IMR-90 (cell line): ENCODE measurements around the gene C8A. TPM values are rescaled to one million over a fixed set of nuclear protein-coding genes. Genes with fewer than 3 reads are reported as not detected.

Source experiments
- ATAC-seq: fragments of 200-7000 bp; cut with Tn5 transposase; 2 replicates; pipeline ENCODE4 v1.9.1; 2020; ENCODE audit warnings: low read depth, mild to moderate bottlenecking, moderate library complexity
- BruUV-seq: library from RNA; stranded (reverse); fragments of 400-500 nt; replicated peaks from 2 replicates; lab custom pipeline; 2021; lab: Mats Ljungman, UMichigan
- CTCF ChIA-PET: fragments of 300-600 bp; formaldehyde crosslinking; extraction: SDS; loops from one replicate; lab custom pipeline; 2021; ENCODE audit warnings: antibody characterized with exemption; lab: Yijun Ruan, JAX
- POLR2A ChIA-PET: fragments of 300-600 bp; sonication (Branson Sonifier 250); formaldehyde crosslinking; loops from one replicate; lab custom pipeline; 2022; ENCODE audit warnings: antibody characterized with exemption; ENCODE audit not compliant: unreplicated experiment; lab: Charles Lee
- DNase-seq: peaks from one replicate; pipeline ENCODE4 v3.0.0; 2013
- H2AFZ ChIP-seq: replicated peaks from 2 replicates; pipeline ENCODE3; 2013; ENCODE audit warnings: low read length, mild to moderate bottlenecking; ENCODE audit not compliant: poor library complexity
- H2AK5ac ChIP-seq: 2 replicates; pipeline ENCODE4 v1.6.1; 2013; ENCODE audit warnings: low read depth, low read length, inconsistent platforms
- H2AK9ac ChIP-seq: replicated peaks from 2 replicates; pipeline ENCODE3; 2013; ENCODE audit warnings: mild to moderate bottlenecking, low read depth, low read length, moderate library complexity; ENCODE audit not compliant: poor library complexity
- H2BK120ac ChIP-seq: 2 replicates; pipeline ENCODE4 v1.6.1; 2013; ENCODE audit warnings: low read depth, low read length, inconsistent platforms
- H2BK15ac ChIP-seq: 3 replicates; pipeline ENCODE4 v1.6.1; 2013; ENCODE audit warnings: low read depth, low read length, inconsistent platforms
- H2BK20ac ChIP-seq: 2 replicates; pipeline ENCODE4 v1.6.1; 2013; ENCODE audit warnings: low read depth, mild to moderate bottlenecking, inconsistent platforms, low read length, moderate library complexity
- H2BK5ac ChIP-seq: 2 replicates; pipeline ENCODE4 v1.6.1; 2013; ENCODE audit warnings: mild to moderate bottlenecking, low read depth, low read length, inconsistent platforms; ENCODE audit not compliant: poor library complexity, severe bottlenecking
- H3K14ac ChIP-seq: replicated peaks from 2 replicates; pipeline ENCODE4 v1.6.1; 2013; ENCODE audit warnings: low read depth, low read length, inconsistent platforms
- H3K18ac ChIP-seq: 2 replicates; pipeline ENCODE4 v1.6.1; 2013; ENCODE audit warnings: low read depth, low read length, control low read depth
- H3K23ac ChIP-seq: 2 replicates; pipeline ENCODE4 v1.6.1; 2013; ENCODE audit warnings: low read depth, low read length, inconsistent platforms
- H3K27ac ChIP-seq: 2 replicates; pipeline ENCODE4 v1.5.1; 2013; ENCODE audit warnings: mild to moderate bottlenecking, control low read depth, low read length; ENCODE audit not compliant: insufficient read depth
- H3K27me3 ChIP-seq: 2 replicates; pipeline ENCODE4 v1.6.1; 2013; ENCODE audit warnings: low read length; ENCODE audit not compliant: control insufficient read depth, insufficient read depth
- H3K36me3 ChIP-seq: 2 replicates; pipeline ENCODE4 v1.6.1; 2013; ENCODE audit warnings: low read length, mixed read lengths; ENCODE audit not compliant: control insufficient read depth, insufficient read depth
- H3K4ac ChIP-seq: 2 replicates; pipeline ENCODE4 v1.6.1; 2013; ENCODE audit warnings: low read depth, low read length, inconsistent platforms
- H3K4me1 ChIP-seq: 2 replicates; pipeline ENCODE4 v1.6.1; 2013; ENCODE audit warnings: low read length, mixed read lengths; ENCODE audit not compliant: control insufficient read depth, insufficient read depth
- H3K4me2 ChIP-seq: 2 replicates; pipeline ENCODE4 v1.6.1; 2013; ENCODE audit warnings: low read depth, mild to moderate bottlenecking, control low read depth, low read length, moderate library complexity
- H3K4me3 ChIP-seq: 2 replicates; pipeline ENCODE4 v1.5.1; 2013; ENCODE audit warnings: low read depth, mild to moderate bottlenecking, control low read depth, low read length, moderate library complexity; ENCODE audit not compliant: insufficient read depth
- H3K56ac ChIP-seq: 2 replicates; pipeline ENCODE4 v1.6.1; 2013; ENCODE audit warnings: low read length, inconsistent platforms; ENCODE audit not compliant: insufficient read depth; ENCODE audit errors: extremely low read depth
- H3K79me1 ChIP-seq, 2 experiments: 2 replicates each; pipeline ENCODE4 v1.6.1; 2013; ENCODE audit warnings: low read length in 2 of 2, inconsistent platforms in 1 of 2, low read depth in 1 of 2
- H3K9ac ChIP-seq: 2 replicates; pipeline ENCODE4 v1.6.1; 2013; ENCODE audit warnings: low read depth, low read length, control low read depth
- H3K9me1 ChIP-seq: 2 replicates; pipeline ENCODE4 v1.6.1; 2013; ENCODE audit warnings: low read length, inconsistent platforms; ENCODE audit not compliant: insufficient read depth
- H3K9me3 ChIP-seq: 2 replicates; pipeline ENCODE4 v1.6.1; 2013; ENCODE audit warnings: low read length; ENCODE audit not compliant: control insufficient read depth, insufficient read depth
- H4K20me1 ChIP-seq: 2 replicates; pipeline ENCODE4 v1.6.1; 2013; ENCODE audit warnings: low read length, inconsistent platforms; ENCODE audit not compliant: insufficient read depth
- H4K5ac ChIP-seq: 2 replicates; pipeline ENCODE4 v1.6.1; 2013; ENCODE audit warnings: mild to moderate bottlenecking, low read depth, low read length, control low read depth
- H4K8ac ChIP-seq, 2 experiments: 2 replicates each; pipeline ENCODE4 v1.6.1; 2013; ENCODE audit warnings: low read depth in 2 of 2, low read length in 2 of 2, control low read depth in 1 of 2, inconsistent platforms in 1 of 2
- H4K91ac ChIP-seq: 2 replicates; pipeline ENCODE4 v1.6.1; 2013; ENCODE audit warnings: low read depth, low read length, inconsistent platforms; ENCODE audit not compliant: insufficient read depth
- BHLHE40 ChIP-seq: fragments of 150-350 bp; IDR thresholded peaks from 2 replicates; pipeline ENCODE4 v1.6.1; 2016; ENCODE audit warnings: mild to moderate bottlenecking, low read depth, low read length
- CEBPB ChIP-seq: IDR thresholded peaks from 2 replicates; pipeline ENCODE4 v1.6.1; 2012; ENCODE audit warnings: low read depth, low read length, improper control_type of control experiment
- CHD1 ChIP-seq: IDR thresholded peaks from 2 replicates; pipeline ENCODE4 v1.6.1; 2012; ENCODE audit warnings: low read depth, low read length, improper control_type of control experiment
- ELK1 ChIP-seq: fragments of 150-350 bp; IDR thresholded peaks from 2 replicates; pipeline ENCODE4 v1.6.1; 2016; ENCODE audit warnings: low read depth, mild to moderate bottlenecking, low read length, moderate library complexity, borderline replicate concordance
- FOS ChIP-seq: fragments of 150-350 bp; IDR thresholded peaks from 2 replicates; pipeline ENCODE4 v1.6.1; 2016; ENCODE audit warnings: low read depth, low read length
- MAZ ChIP-seq: IDR thresholded peaks from 2 replicates; pipeline ENCODE4 v1.6.1; 2012; ENCODE audit warnings: low read depth, mild to moderate bottlenecking, low read length, improper control_type of control experiment, moderate library complexity, borderline replicate concordance
- MXI1 ChIP-seq: IDR thresholded peaks from 2 replicates; pipeline ENCODE4 v1.6.1; 2012; ENCODE audit warnings: low read depth, mild to moderate bottlenecking, low read length, moderate library complexity, borderline replicate concordance
- NFE2L2 ChIP-seq: fragments of 150-350 bp; IDR thresholded peaks from 2 replicates; pipeline ENCODE4 v1.6.1; 2016; ENCODE audit warnings: low read depth, mild to moderate bottlenecking, low read length
- POLR2A ChIP-seq: IDR thresholded peaks from 2 replicates; pipeline ENCODE4 v1.6.1; 2012; ENCODE audit warnings: mild to moderate bottlenecking, low read depth, low read length
- SMC3 ChIP-seq: fragments of 150-350 bp; IDR thresholded peaks from 2 replicates; pipeline ENCODE4 v1.6.1; 2016; ENCODE audit warnings: low read depth, mild to moderate bottlenecking, antibody characterized with exemption, low read length, moderate library complexity
- dilution Hi-C: fragments of 300-500 bp; cut with HindIII; formaldehyde crosslinking; loops from one replicate; pipeline ENCODE4 v1.14.3; 2018; ENCODE audit warnings: low sequenced_read_pairs; ENCODE audit not compliant: unreplicated experiment
- in situ Hi-C: fragments of 300-500 bp; cut with MboI; formaldehyde crosslinking; loops from 3 replicates; pipeline ENCODE4 v1.14.3; 2019; ENCODE audit warnings: low sequenced_read_pairs, inconsistent platforms, mixed read lengths
- intact Hi-C: fragments of 100-400 bp; cut with micrococcal nuclease; formaldehyde crosslinking; loops from 2 replicates; pipeline ENCODE4 v1.10.0; 2022
- polyA plus RNA-seq, 3 experiments: library from polyadenylated mRNA; depleted of rRNA; stranded (reverse); fragments of >200 nt; gene quantifications; 2 replicates each; pipeline ENCODE4 v1.2.3, GENCODE V29; 2012; ENCODE audit warnings: low replicate concordance in 1 of 3
- total RNA-seq: library from RNA; depleted of rRNA; stranded (reverse); fragments of >200 nt; gene quantifications from 2 replicates; pipeline ENCODE4 v1.2.3, GENCODE V29; 2012

The C8A gene
- total and polyA plus RNA-seq, 2 of the 4 experiments (the other 2 are of a cell fraction) = not detected

GRCh38 chr1:56925193-56925592 lies 70.6 kb downstream of the C8A start:
- H2AFZ ChIP-seq = no peak overlapping the region
- H3K4ac ChIP-seq = no peak overlapping the region
- POLR2A ChIA-PET = no interaction called here
- no peaks in the 10 kb centered on the region for H3K9me1 ChIP-seq
- CTCF ChIA-PET = interaction anchor here (1.0 kb wide), 1 partner anchor 13 kb away, joined by 4 read pairs; no protein-coding TSS in a partner anchor
- H2BK120ac ChIP-seq = no peak overlapping the region
- no peak overlapping the region for H2AK9ac ChIP-seq
- H2AK5ac ChIP-seq = no peak overlapping the region
- TF ChIP-seq ELK1 (no peak), MXI1 (no peak), SMC3 (no peak), POLR2A (no peak), BHLHE40 (no peak), MAZ (no peak), FOS (no peak), CEBPB (no peak), CHD1 (no peak), NFE2L2 (no peak)
- BruUV-seq = no TSS peak
- no peak overlapping the region for H3K4me2 ChIP-seq
- no peaks in the 10 kb centered on the region; the same call in 1 of the 2 replicates for H3K27me3 ChIP-seq
- intact Hi-C loops (no loop called here), in situ Hi-C loops (no loop called here), dilution Hi-C loops (no loop called here)
- no peaks in the 10 kb centered on the region for H3K79me1 ChIP-seq
- no peak overlapping the region for H3K14ac ChIP-seq
- no peak overlapping the region for H2BK5ac ChIP-seq
- DNase-seq = peak; percentile 4
- ATAC-seq = no peak; the same call in 1 of the 2 replicates
- H3K9me3 ChIP-seq = no peaks in the 10 kb centered on the region
- peaks cover 5% of the 10 kb centered on the region for H3K4me1 ChIP-seq
- no peak overlapping the region for H3K4me3 ChIP-seq
- H2BK20ac ChIP-seq = no peak overlapping the region
- H4K20me1 ChIP-seq = no peaks in the 10 kb centered on the region
- no peak overlapping the region for H3K27ac ChIP-seq
- H3K36me3 ChIP-seq = no peaks in the 10 kb centered on the region
- H3K23ac ChIP-seq = no peak overlapping the region
- H4K8ac ChIP-seq = no peak overlapping the region
- no peak overlapping the region for H3K18ac ChIP-seq
- no peak overlapping the region for H3K56ac ChIP-seq
- H4K91ac ChIP-seq = no peak overlapping the region
- H3K9ac ChIP-seq = no peak overlapping the region
- H4K5ac ChIP-seq = no peak overlapping the region
- no peak overlapping the region for H2BK15ac ChIP-seq
